Measurements from ENCODE around the gene CAMKMT.

- TF ChIP-seq, protein P1, sequence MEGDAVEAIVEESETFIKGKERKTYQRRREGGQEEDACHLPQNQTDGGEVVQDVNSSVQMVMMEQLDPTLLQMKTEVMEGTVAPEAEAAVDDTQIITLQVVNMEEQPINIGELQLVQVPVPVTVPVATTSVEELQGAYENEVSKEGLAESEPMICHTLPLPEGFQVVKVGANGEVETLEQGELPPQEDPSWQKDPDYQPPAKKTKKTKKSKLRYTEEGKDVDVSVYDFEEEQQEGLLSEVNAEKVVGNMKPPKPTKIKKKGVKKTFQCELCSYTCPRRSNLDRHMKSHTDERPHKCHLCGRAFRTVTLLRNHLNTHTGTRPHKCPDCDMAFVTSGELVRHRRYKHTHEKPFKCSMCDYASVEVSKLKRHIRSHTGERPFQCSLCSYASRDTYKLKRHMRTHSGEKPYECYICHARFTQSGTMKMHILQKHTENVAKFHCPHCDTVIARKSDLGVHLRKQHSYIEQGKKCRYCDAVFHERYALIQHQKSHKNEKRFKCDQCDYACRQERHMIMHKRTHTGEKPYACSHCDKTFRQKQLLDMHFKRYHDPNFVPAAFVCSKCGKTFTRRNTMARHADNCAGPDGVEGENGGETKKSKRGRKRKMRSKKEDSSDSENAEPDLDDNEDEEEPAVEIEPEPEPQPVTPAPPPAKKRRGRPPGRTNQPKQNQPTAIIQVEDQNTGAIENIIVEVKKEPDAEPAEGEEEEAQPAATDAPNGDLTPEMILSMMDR (IDR thresholded peaks at IDR 0.05) = no peak
- no peak for TF ChIP-seq POLR2A (IDR thresholded peaks at IDR 0.05)
These were observed 425.1 kb downstream of the CAMKMT start for GRCh38 chr2:44786817-44787214.
